ENCODE measurements around the gene ZNF662. TPM values are rescaled to one million over a fixed set of nuclear protein-coding genes. Genes with fewer than 3 reads are reported as not detected.

ZNF662 gene
- total RNA-seq, 1 experiment from 2014 or later: not detected

DNA sequence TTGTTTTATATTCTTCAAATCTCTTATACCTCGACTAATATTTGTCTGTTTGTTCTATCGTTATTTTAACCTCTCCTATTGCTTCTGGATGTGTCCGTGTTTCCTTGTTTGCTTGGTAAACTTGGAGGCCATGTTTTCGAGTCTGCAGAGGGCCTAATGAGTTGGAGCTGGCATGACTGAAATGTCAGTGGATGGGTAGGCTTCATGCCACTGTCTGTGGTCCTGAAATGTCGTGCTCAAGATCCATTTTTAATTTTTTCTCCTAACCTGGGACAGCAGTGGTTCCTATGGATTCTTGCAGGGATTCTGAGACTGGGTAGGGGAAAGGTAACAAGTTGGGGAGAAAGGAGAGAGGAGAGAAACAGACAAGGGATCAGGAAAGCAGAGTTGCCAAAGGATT is 54.3 kb downstream of the ZNF662 start:
- H4K91ac ChIP-seq (ENCODE audit: insufficient read length, low read depth, low read length): no peak overlapping the region
- no peak overlapping the region for H3T11ph ChIP-seq (ENCODE audit: low read length)
- H2BK20ac ChIP-seq (ENCODE audit: low read depth, low read length, poor library complexity, severe bottlenecking): no peak overlapping the region
- no peak overlapping the region for H2BK120ac ChIP-seq (ENCODE audit: low read depth, low read length, poor library complexity, severe bottlenecking)
- no peak overlapping the region for H4K8ac ChIP-seq (replicated peaks; ENCODE audit: insufficient read length, low read depth, low read length)
- Mint-ChIP-seq H3K9me3 (no peaks in the 10 kb centered on the region), H3K4me1 (no peaks in the 10 kb centered on the region), H3K27ac (no peak overlapping the region), H3K4me3 (no peak overlapping the region), H3K27me3 (ENCODE audit: low read depth) (peaks cover 7% of the 10 kb centered on the region; the same call in 1 of the 2 replicates), H3K36me3 (ENCODE audit: insufficient read depth in 1 of 3, low read depth in 3 of 3) (no peaks in the 10 kb centered on the region)
- no peak overlapping the region for H2BK15ac ChIP-seq (ENCODE audit: low read depth, low read length)
- no peak overlapping the region for H3K4me2 ChIP-seq (ENCODE audit: insufficient read depth, insufficient read length, low read length)
- no peaks in the 10 kb centered on the region for H3K4me1 ChIP-seq (ENCODE audit: insufficient read depth, low read length)
- no peak overlapping the region for H3K9ac ChIP-seq (ENCODE audit: extremely low read depth, insufficient read length, low read length)
- H2BK12ac ChIP-seq (ENCODE audit: insufficient read length, low read depth, low read length): no peak overlapping the region
- H3K14ac ChIP-seq (ENCODE audit: insufficient read depth, low read length): no peak overlapping the region
- no peak overlapping the region for H3K18ac ChIP-seq (ENCODE audit: insufficient read length, low read depth, low read length)
- no peak overlapping the region for H3K23ac ChIP-seq (ENCODE audit: insufficient read length, low read depth, low read length)
- H3K79me2 ChIP-seq (ENCODE audit: insufficient read depth, low read length): no peaks in the 10 kb centered on the region
- no peak overlapping the region for H3K4ac ChIP-seq (ENCODE audit: low read depth, low read length)
- no peak overlapping the region for H2BK5ac ChIP-seq (ENCODE audit: insufficient read length, low read length)
- no peak overlapping the region for H2AK5ac ChIP-seq (ENCODE audit: insufficient read length, low read length)
- H4K20me1 ChIP-seq (ENCODE audit: control insufficient read depth, insufficient read depth, insufficient read length): no peaks in the 10 kb centered on the region
- whole genome bisulfite sequencing (ENCODE audit: extremely low coverage, insufficient read length, low lambda C conversion rate): no CpG with 5 or more reads among the region's 5 CpGs
- no peaks in the 10 kb centered on the region for H3K79me1 ChIP-seq (ENCODE audit: insufficient read depth, low read depth, low read length, poor library complexity, severe bottlenecking)
- H3K27me3 ChIP-seq (ENCODE audit: insufficient read depth, low read length): no peaks in the 10 kb centered on the region
- no peak overlapping the region for H2AFZ ChIP-seq (ENCODE audit: low read length)
- H3K56ac ChIP-seq (ENCODE audit: insufficient read length, low read depth, low read length): no peak overlapping the region
- no peak for DNase-seq
- TF ChIP-seq, protein P1, sequence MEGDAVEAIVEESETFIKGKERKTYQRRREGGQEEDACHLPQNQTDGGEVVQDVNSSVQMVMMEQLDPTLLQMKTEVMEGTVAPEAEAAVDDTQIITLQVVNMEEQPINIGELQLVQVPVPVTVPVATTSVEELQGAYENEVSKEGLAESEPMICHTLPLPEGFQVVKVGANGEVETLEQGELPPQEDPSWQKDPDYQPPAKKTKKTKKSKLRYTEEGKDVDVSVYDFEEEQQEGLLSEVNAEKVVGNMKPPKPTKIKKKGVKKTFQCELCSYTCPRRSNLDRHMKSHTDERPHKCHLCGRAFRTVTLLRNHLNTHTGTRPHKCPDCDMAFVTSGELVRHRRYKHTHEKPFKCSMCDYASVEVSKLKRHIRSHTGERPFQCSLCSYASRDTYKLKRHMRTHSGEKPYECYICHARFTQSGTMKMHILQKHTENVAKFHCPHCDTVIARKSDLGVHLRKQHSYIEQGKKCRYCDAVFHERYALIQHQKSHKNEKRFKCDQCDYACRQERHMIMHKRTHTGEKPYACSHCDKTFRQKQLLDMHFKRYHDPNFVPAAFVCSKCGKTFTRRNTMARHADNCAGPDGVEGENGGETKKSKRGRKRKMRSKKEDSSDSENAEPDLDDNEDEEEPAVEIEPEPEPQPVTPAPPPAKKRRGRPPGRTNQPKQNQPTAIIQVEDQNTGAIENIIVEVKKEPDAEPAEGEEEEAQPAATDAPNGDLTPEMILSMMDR (conservative IDR thresholded peaks at IDR 0.05): no peak
- H3K9me3 ChIP-seq (ENCODE audit: control insufficient read depth, low read depth, low read length): no peaks in the 10 kb centered on the region
- H3K23me2 ChIP-seq (ENCODE audit: insufficient read length, low read depth, low read length, poor library complexity, severe bottlenecking): no peaks in the 10 kb centered on the region
- H3K27ac ChIP-seq (ENCODE audit: insufficient read length, low read depth, low read length): no peak overlapping the region
- H4K5ac ChIP-seq (ENCODE audit: insufficient read length, low read depth, low read length): no peak overlapping the region

Data from H9 (cell line).